K562 (cell line): ENCODE measurements around the gene CRLF3.

Source experiments
- E2F1 ChIP-seq: sonication (generic); formaldehyde crosslinking; IDR thresholded peaks from 2 replicates; pipeline ENCODE4 v1.8.1; 2023; ENCODE audit warnings: mild to moderate bottlenecking, missing genetic modification reagents, moderate library complexity
- STAT5A ChIP-seq: IDR thresholded peaks from 2 replicates; pipeline ENCODE4 v1.6.1; 2012; ENCODE audit warnings: low read length, inconsistent platforms, borderline replicate concordance
- TF ChIP-seq, protein P1 (sequence below), 2 experiments: fragments of 200-800 bp in 1 of 2; sonication (Bioruptor generic) in 1 of 2; sonication (generic) in 1 of 2; formaldehyde crosslinking in 1 of 2; IDR thresholded peaks in 1 of 2; conservative IDR thresholded peaks in 1 of 2; 2 replicates each; pipeline versions ENCODE4 v1.5.0 to v1.6.1; 2016 to 2020; ENCODE audit warnings: missing compliant biosample characterization in 1 of 2, missing genetic modification characterization in 1 of 2, missing genetic modification reagents in 1 of 2

GRCh38 chr17:30816165-30816564 lies 8.3 kb downstream of the CRLF3 start:
- TF ChIP-seq E2F1 (CRISPR knock-in tag), result no peak
- TF ChIP-seq STAT5A, result no peak
- TF ChIP-seq, protein P1, sequence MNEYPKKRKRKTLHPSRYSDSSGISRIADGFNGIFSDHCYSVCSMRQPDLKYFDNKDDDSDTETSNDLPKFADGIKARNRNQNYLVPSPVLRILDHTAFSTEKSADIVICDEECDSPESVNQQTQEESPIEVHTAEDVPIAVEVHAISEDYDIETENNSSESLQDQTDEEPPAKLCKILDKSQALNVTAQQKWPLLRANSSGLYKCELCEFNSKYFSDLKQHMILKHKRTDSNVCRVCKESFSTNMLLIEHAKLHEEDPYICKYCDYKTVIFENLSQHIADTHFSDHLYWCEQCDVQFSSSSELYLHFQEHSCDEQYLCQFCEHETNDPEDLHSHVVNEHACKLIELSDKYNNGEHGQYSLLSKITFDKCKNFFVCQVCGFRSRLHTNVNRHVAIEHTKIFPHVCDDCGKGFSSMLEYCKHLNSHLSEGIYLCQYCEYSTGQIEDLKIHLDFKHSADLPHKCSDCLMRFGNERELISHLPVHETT (CRISPR knock-in tag; conservative IDR thresholded peaks at IDR 0.05 in 1 of 2, IDR thresholded peaks at IDR 0.05 in 1 of 2), result no peak
